ENCODE data around the gene DYRK1A. TPM values are rescaled to one million over a fixed set of nuclear protein-coding genes. Genes with fewer than 3 reads are reported as not detected.

Gene DYRK1A
- total RNA-seq, 3 donors from 2014 or later (not counting 1 experiment from before 2014, with no cell fraction given) = 149 to 166 (median 153) TPM

DNA sequence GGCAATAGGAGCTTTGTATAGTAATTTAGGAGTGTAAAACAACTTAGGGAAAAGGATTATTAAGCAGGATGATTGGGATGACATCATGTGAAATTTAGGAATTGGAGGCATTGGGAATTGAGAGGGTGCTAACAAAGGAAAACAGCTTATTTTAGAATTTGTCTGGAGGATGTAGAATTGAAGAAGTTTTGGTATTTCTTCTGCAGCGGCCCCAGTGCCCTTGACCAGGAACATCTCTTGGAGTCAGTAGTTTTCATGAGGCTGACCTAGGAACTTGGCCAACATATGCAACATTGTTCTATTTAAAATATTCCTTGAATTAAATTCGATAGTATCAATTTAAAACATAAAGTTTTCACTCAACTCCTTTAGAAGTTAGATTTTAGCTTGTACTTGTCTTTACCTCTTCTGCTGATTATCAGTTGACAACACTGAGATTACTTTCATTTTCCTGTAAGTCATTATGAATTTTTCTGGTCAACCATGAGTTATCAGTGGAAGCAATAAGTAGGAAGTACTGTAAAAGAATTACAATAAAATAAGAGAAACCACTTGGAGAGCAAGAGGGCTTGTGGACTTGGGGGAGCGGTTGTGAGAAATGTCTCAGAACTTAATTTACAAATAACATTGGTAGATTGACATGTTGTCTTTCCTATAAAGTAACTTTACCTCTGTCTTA lies 52.8 kb downstream of the DYRK1A start:
- no peak for DNase-seq
- H3K4me1 ChIP-seq (ENCODE audit: control insufficient read depth, insufficient read depth, low read length) = peaks cover 4% of the 10 kb centered on the region
- no peak overlapping the region for H3K27ac ChIP-seq (ENCODE audit: low read length)
- Mint-ChIP-seq H3K27ac (peak overlapping the region; percentile 37 to 70), H3K4me1 (peaks cover 67 to 72% of the 10 kb centered on the region in 2 donors), H3K27me3 (ENCODE audit: low read depth in 2 of 2) (no peaks in the 10 kb centered on the region), H3K9me3 (no peaks in the 10 kb centered on the region), H3K4me3 (peak overlapping the region; percentile 41), H3K36me3 (no peaks in the 10 kb centered on the region)
- peaks cover 13% of the 10 kb centered on the region for H3K36me3 ChIP-seq (ENCODE audit: control insufficient read depth, insufficient read depth, low read length)
- peak in 1 of 3 donors; percentile 17 for ATAC-seq
- no peaks in the 10 kb centered on the region for H3K27me3 ChIP-seq (ENCODE audit: control insufficient read depth, insufficient read depth, low read length)
- TF ChIP-seq, protein P1, sequence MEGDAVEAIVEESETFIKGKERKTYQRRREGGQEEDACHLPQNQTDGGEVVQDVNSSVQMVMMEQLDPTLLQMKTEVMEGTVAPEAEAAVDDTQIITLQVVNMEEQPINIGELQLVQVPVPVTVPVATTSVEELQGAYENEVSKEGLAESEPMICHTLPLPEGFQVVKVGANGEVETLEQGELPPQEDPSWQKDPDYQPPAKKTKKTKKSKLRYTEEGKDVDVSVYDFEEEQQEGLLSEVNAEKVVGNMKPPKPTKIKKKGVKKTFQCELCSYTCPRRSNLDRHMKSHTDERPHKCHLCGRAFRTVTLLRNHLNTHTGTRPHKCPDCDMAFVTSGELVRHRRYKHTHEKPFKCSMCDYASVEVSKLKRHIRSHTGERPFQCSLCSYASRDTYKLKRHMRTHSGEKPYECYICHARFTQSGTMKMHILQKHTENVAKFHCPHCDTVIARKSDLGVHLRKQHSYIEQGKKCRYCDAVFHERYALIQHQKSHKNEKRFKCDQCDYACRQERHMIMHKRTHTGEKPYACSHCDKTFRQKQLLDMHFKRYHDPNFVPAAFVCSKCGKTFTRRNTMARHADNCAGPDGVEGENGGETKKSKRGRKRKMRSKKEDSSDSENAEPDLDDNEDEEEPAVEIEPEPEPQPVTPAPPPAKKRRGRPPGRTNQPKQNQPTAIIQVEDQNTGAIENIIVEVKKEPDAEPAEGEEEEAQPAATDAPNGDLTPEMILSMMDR (IDR thresholded peaks at IDR 0.05) = no peak
- no peaks in the 10 kb centered on the region for H3K9me3 ChIP-seq (ENCODE audit: control insufficient read depth, insufficient read depth, low read length)
- no peak overlapping the region for H3K4me3 ChIP-seq (ENCODE audit: low read length)
- intact Hi-C loops (cut with micrococcal nuclease) = loop anchor here (5.0 kb wide), 1 partner anchor 43 kb away; no protein-coding TSS in a partner anchor
- 100% methylated on average over 1 of the region's 3 CpGs for WGBS (ENCODE audit: insufficient coverage)

DNA sequence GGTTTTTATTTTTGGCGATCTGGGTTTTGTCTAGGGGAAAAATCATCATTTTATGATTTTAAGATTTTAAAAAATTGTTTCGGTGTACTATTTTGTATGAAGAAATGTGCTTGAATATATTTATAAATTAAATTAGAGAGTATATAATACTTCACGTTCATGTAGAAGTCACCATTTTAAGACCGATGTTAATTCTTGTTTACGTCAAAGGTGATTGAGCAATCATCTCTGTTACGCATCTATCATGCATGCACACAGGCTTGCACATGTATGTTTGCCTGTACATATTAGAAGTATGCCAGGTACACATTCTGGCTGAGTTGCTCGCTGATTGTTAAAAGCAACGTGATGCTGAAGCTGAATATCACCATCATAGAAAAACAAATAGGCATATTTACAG lies 54.7 kb downstream of the DYRK1A start:
- intact Hi-C loops (cut with micrococcal nuclease) = no loop called here
- Histone ChIP-seq H3K36me3 (ENCODE audit: control insufficient read depth, insufficient read depth, low read length) (peaks cover 18% of the 10 kb centered on the region), H3K4me1 (ENCODE audit: control insufficient read depth, insufficient read depth, low read length) (no peaks in the 10 kb centered on the region), H3K4me3 (ENCODE audit: low read length) (no peak overlapping the region), H3K27ac (ENCODE audit: low read length) (no peak overlapping the region), H3K9me3 (ENCODE audit: control insufficient read depth, insufficient read depth, low read length) (no peaks in the 10 kb centered on the region), H3K27me3 (ENCODE audit: control insufficient read depth, insufficient read depth, low read length) (no peaks in the 10 kb centered on the region)
- Mint-ChIP-seq H3K4me1 (peaks cover 56 to 63% of the 10 kb centered on the region in 2 donors), H3K9me3 (peaks cover 0 to 1% of the 10 kb centered on the region in 2 donors), H3K27ac (no peak overlapping the region), H3K27me3 (ENCODE audit: low read depth in 2 of 2) (no peaks in the 10 kb centered on the region), H3K36me3 (peaks cover 9% of the 10 kb centered on the region), H3K4me3 (no peak overlapping the region)
- TF ChIP-seq, protein P1 (IDR thresholded peaks at IDR 0.05) = no peak
- DNase-seq = no peak
- ATAC-seq = no peak
- 98% methylated on average over 4 of the region's 8 CpGs for WGBS (ENCODE audit: insufficient coverage)

DNA sequence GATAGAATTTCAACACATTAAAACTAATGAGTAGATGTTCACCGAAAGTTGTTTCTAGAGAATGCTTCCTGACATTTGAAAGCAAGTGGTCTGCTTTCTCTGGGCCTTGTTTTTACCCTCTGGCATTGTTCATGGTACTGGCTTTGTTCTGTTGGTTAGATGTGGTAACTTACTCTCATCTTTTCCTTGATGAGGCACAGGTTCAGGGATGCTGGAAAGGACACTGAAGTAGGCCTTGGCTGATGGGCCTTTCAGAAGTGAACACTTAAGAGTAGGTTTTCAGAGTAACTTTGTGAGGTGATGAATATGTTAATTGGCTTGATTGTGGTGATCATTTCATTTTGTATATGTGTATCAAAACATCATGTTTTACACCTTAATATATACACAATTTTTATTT lies 55.8 kb downstream of the DYRK1A start:
- H3K27ac Mint-ChIP-seq = peak overlapping the region; percentile 53 to 69

More for the DNA sequence above, 55.8 kb downstream of the DYRK1A start:
- H3K4me1 ChIP-seq (ENCODE audit: control insufficient read depth, insufficient read depth, low read length) = no peaks in the 10 kb centered on the region
- Mint-ChIP-seq H3K27me3 (ENCODE audit: low read depth in 2 of 2) (no peaks in the 10 kb centered on the region), H3K4me1 (peaks cover 55 to 64% of the 10 kb centered on the region in 2 donors), H3K9me3 (peaks cover 0 to 2% of the 10 kb centered on the region in 2 donors), H3K4me3 (no peak overlapping the region), H3K36me3 (peaks cover 11% of the 10 kb centered on the region)
- H3K9me3 ChIP-seq (ENCODE audit: control insufficient read depth, insufficient read depth, low read length) = no peaks in the 10 kb centered on the region
- H3K27me3 ChIP-seq (ENCODE audit: control insufficient read depth, insufficient read depth, low read length) = no peaks in the 10 kb centered on the region
- H3K27ac ChIP-seq (ENCODE audit: low read length) = no peak overlapping the region
- no peak overlapping the region for H3K4me3 ChIP-seq (ENCODE audit: low read length)
- 100% methylated on average over 1 of the region's 1 CpG for WGBS (ENCODE audit: insufficient coverage)
- intact Hi-C loops (cut with micrococcal nuclease) = no loop called here
- TF ChIP-seq, protein P1 (IDR thresholded peaks at IDR 0.05) = no peak
- H3K36me3 ChIP-seq (ENCODE audit: control insufficient read depth, insufficient read depth, low read length) = peaks cover 18% of the 10 kb centered on the region
- no peak for ATAC-seq
- DNase-seq = no peak

All from natural killer cell (primary cell).